HEK293T (cell line): Measurements from ENCODE around the gene GRK6.

Experiments
- BHLHE40 ChIP-seq: fragments of 450-650 bp; IDR thresholded peaks from 2 replicates; pipeline ENCODE4 v1.6.1; 2016; ENCODE audit warnings: mild to moderate bottlenecking, moderate library complexity, borderline replicate concordance
- LEF1 ChIP-seq: fragments of 450-650 bp; IDR thresholded peaks from 2 replicates; pipeline ENCODE4 v1.6.1; 2017; ENCODE audit warnings: mild to moderate bottlenecking, borderline replicate concordance
- SP1 ChIP-seq: fragments of 450-650 bp; IDR thresholded peaks from 2 replicates; pipeline ENCODE4 v1.6.1; 2017
- SUZ12 ChIP-seq: fragments of 450-650 bp; IDR thresholded peaks from 2 replicates; pipeline ENCODE4 v1.6.1; 2016; ENCODE audit warnings: mild to moderate bottlenecking

DNA sequence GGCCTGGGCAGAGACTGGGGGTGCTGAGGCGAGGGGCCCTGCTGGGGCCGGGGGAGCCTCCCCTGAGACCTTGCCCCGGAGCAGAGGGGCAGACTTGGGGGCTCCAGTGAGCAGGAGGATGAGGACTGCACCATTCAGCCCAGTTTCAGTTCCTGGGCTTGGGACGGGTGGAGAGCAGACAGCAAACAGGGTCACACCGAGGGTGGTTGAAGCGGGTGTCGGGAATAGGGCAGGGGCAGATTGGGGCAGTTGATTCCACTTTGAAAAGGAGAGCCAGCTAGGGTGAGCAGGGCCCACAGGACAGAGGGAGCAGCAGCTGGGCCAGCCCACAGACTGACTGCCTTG, 4.5 kb downstream of the GRK6 start:
- TF ChIP-seq SUZ12: no peak
- no peak for TF ChIP-seq BHLHE40
- TF ChIP-seq LEF1: no peak
- TF ChIP-seq SP1: no peak
